HG03066 (cell line): Measurements from ENCODE around the gene CCDC136.
A peak's percentile ranks its signal among the peaks of the same experiment; 100 is the strongest.

Experiments
- ATAC-seq: cut with Tn5 transposase; IDR thresholded peaks from one replicate; pipeline ENCODE4 v1.9.1; 2021; ENCODE audit warnings: low read depth; ENCODE audit not compliant: unreplicated experiment

Gene CCDC136

DNA sequence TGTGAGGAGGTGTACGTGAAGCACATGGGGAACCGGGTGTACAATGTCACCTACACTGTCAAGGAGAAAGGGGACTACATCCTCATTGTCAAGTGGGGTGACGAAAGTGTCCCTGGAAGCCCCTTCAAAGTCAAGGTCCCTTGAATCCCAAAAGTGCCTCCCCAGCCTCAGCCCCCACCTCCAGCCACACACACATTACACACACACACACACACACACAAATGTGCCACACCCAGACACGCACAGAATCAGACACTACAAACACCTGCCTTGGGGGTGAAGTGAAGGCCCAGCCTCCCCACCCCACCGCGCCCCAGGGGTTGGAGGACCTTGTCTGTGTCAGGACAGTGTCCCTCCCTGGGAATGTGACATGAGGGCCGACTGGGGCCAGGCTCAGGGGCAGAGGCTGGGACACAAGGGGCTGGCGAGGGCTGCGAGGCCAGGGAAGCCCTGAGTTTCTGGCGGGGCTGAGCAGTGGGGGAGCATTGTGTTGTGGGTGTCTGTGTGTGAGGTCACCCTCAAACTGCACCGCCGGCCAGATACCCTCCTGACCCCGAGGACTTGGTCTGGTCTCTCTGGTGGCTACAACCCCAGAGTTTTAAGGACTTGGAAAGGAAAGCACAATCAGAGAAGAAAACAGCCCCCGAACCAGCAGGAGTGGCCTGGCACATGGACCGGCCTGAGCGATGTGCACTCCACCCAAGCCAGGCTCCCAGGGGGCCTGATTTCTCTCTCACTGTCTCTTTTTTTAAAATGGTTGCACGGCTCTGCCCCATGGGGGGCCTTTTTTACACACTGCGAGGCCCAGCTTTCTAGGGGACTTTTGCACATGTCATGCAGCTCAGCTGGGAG is 66.8 kb downstream of the CCDC136 start:
- no peak for ATAC-seq

DNA sequence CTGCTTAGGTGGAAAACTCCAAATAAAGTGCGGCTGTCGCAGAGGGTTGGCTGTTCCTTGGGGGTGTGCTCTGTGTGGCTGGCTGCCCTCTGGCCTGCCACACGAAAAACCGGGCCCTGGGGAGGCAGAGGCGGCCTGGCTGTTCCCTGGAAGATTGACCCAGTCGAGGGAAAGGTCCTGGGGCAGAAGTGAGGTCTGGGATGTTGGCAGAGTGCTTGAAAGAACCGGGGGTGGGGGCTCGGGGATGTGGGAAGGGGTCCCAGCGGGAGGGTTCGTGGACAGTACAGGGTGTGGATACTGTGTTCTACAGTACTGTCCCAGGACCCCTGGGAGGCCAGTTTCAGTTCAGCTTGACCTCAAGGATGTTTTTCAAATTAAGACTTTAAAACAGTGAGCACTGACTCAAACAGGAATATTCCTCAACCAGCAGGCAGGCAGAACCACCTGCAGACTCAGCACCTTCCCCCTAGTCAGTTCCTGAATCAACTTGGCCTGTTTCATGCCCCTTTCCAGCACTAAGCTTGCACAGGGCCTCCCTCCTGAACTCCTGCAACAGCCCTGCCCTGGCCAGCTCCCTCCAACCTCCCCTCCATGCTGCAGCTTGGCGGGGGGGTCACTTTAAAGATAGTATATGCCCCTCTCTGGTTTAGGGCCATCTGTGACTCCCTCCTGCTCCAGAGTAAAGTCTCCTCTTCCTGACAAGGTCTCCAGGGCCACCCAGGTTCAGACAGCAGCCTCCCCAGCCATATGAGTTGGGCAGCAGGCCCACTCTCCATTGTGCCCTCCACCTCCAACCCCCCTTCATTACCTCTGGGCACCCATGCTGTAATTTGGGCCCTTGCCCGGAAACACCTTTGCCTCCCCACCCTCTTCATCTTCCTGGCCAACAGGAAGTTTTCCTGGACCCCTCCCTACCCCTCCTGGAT is 67.7 kb downstream of the CCDC136 start:
- ATAC-seq: no peak

DNA sequence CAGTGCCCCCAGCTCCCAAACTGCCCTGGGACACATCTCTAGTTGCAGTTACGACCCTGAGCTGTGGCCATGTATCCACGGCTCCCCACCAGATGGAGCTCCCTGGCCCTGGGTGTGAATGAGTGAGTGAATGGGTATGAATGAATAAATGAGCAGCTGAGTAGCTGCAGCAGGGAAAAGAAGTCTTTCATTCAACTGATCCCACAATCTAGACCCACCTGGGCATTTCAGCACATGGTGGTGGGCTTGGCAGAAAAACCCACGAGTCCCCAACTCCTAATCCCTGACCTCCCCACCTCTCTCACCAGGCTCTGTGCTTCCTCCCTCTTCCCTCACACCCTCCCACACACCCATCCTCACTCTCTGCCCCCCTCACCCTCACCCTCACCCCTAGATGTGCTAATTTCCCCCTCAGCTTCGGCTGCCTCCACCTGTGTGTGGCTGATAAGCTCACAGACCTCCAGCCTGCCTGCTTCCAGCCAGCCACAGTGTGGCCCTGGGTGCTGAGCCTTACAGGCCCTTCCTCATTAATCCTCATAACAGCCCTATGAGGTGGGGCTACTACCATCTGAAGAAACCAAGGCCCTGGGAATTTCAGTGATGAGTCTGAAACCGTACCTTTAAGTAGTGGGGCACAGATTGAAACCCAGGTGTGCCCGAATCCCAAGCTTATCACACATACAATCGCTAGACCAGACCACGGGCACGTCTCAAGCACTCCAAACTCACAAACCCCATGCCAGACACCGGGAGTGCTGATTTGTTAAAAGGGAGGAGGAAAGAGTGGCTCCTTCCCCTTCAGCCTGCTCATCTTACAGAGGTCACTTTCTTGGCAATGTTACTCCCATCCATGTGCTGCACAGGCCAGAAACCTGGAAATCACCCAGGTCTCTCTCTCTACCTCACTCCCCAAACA is 68.6 kb downstream of the CCDC136 start:
- no peak for ATAC-seq

DNA sequence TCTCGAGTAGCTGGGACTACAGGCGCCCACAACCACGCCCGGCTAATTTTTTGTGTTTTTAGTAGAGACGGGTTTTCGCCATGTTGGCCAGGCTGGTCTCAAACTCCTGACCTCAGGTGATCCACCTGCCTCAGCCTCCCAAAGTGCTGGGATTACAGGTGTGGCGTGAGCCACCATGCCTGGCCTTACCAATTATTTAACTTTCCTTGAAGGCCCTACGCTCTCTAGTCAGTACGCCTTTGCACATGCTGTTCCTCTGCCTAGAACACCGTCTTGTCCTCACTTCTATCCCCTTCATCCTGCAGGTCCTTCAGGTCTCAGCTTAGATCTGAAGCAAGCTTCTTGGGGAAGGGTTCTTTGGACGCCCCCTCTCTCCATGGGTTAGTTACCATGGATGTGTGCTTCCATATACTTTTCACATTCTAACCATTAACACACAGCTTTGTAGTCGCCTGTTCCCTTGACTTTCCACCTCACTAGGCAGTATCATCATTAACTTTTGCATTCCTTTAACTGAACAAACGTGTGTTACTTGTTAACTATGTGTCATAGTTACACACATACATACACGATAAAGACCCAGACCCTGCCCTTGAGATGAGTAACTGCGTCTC is 70.3 kb downstream of the CCDC136 start:
- ATAC-seq: no peak

GRCh38 chr7:128862571-128863432 is 71.0 kb downstream of the CCDC136 start, which contains the start of gene ATP6V1F:
TSS of gene ATP6V1F (plus strand) at chr7:128862856. CDS start at chr7:128862905, 49 bp downstream.
- peak; percentile 92 for ATAC-seq

- ATAC-seq: no peak
Observed at GRCh38 chr7:128863433-128863989, 71.7 kb downstream of the CCDC136 start.

- no peak for ATAC-seq
Observed at GRCh38 chr7:128865303-128865702, 73.5 kb downstream of the CCDC136 start.

DNA sequence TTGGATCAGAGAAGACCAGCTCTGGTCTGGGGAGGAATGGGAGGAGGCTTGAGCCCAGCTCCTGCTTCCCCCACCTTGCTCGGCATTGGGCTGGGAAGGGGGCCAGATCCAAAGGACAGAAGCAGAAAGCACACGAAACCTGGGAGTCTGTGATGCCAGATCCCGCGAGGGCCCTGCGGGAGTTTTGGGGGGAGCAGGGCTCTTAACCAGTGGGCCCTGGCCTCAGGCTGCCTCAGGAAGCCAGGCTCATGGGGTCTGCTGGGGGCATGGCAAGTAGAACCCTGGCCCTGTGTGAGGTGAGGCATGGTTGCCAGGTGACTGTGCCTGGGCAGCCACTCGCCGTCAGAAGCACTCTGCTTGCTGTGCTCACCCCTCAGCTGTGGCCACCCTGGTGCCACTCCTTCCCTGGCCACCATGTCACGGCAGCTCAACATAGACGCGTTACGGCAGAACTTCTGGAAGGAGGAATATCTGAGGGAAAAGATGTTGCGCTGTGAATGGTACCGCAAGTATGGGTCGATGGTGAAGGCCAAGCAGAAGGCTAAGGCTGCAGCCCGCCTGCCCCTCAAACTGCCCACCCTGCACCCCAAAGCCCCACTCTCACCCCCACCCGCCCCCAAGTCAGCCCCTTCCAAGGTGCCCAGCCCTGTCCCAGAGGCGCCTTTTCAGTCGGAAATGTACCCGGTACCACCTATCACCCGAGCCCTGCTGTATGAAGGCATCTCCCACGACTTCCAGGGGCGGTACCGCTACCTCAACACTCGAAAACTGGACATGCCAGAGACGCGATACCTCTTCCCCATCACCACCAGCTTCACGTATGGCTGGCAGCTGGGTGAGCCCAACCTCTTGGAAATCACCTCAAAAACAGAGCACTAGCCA is 74.5 kb downstream of the CCDC136 start:
- no peak for ATAC-seq

DNA sequence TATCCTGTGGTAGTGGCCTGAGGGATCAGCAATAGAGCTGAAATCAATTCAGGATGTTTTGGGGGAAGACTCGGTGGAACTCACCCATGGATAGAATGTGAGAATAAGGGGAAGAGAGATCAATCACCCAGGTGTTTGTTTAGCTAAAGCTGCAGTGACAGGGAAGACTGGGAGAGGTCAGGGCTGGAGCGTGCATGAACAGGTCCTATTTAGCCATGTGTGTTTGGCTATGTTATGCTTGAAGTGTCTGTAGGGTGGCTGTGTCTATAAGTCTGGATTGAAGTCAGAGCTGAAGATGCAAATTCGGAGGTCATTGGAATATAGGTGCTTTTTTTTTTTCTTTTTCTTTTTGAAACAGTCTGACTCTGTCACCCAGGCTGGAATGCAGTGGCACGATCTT is 75.5 kb downstream of the CCDC136 start:
- no peak for ATAC-seq

- ATAC-seq: no peak
Observed at GRCh38 chr7:128867842-128868623, 76.3 kb downstream of the CCDC136 start.

GRCh38 chr7:128868624-128869137 is 76.9 kb downstream of the CCDC136 start:
- no peak for ATAC-seq

DNA sequence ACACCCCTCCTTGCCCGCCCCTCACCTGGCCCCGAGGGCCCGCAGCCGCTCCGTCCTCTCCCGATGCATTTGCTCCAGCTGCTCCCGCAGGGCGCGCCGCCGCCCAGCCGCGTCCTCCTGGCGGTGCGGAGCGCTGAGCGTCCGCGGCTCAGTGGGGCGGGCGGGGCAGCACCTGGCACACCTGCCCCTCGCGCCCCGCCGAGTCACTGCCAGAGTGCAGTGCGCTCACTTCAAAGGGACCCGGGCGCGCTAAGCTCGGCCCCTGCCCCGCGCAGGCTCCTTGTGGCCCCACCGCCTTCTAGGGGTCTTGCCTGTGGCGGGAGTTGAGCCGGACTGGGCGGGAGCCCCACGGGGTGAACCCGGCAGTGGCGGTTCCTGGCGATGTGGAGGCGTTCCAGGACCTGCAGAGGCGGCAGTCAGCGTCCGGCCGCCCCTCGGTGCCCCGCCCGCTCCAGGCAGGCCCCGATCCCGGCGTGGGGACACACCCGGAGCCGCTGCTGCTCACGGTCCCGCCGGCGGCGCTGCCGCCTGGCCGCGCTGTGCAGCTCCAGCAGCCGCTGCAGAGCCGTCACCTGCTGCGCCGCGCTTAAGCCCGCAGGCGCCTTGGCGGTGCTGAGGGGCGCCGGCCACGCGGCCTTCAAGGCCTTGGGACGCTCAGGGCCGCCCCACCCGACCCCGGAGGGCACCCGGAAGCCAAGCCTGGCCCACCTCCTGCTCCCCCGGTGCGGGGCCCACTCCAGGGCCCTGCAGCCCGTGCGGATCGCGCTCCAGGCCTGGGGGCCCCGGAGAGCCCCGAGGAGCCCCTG is 77.6 kb downstream of the CCDC136 start:
- peak; percentile 64 for ATAC-seq

DNA sequence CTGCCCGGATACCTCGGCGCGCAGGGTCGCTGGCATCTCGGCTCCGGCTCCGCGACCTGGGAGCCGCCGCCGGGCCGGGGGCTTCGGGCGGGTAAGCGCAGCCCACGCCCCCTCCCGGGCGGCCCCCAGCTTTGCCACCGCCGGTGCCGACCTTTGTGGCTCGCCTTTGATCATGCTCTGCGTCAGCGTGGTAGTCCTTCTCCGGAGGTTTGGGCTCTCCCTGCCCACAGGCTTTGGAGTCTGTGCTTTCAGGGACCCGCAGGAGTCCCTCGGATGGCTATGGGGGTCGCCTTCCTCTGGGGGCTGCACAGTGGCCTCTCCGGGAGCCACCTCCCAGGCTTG is 78.1 kb downstream of the CCDC136 start:
- ATAC-seq: peak; percentile 12

GRCh38 chr7:128871050-128871449 is 79.3 kb downstream of the CCDC136 start:
- ATAC-seq: no peak
